Effector memory CD8-positive, alpha-beta T cell (primary cell): ENCODE measurements around the gene KRT23.

Experiments
- ATAC-seq: fragments of 150-1000 bp; cut with Tn5 transposase; replicated peaks from 2 replicates; pipeline ENCODE4 v1.10.0; 2021; ENCODE audit warnings: mild to moderate bottlenecking, moderate library complexity
- DNase-seq, 3 experiments: peaks; one replicate each; pipeline ENCODE4 v3.0.0; 2021
- H3K27ac Mint-ChIP-seq, 2 donors: one replicate each; pipeline ENCODE4 v1.8.0; 2022; ENCODE audit warnings: mild to moderate bottlenecking in 2 of 2, mixed read lengths in 2 of 2, moderate library complexity in 2 of 2
- H3K27me3 Mint-ChIP-seq, 2 donors: one replicate each; pipeline ENCODE4 v1.8.0; 2022; ENCODE audit warnings: mixed read lengths in 2 of 2
- H3K36me3 Mint-ChIP-seq: one replicate; pipeline ENCODE4 v1.8.0; 2022; ENCODE audit warnings: mild to moderate bottlenecking, moderate library complexity, mixed read lengths; ENCODE audit not compliant: insufficient read depth
- H3K4me1 Mint-ChIP-seq, 2 donors: one replicate each; pipeline ENCODE4 v1.8.0; 2022; ENCODE audit warnings: low read depth in 2 of 2, mixed read lengths in 2 of 2
- H3K4me3 Mint-ChIP-seq, 2 donors: one replicate each; pipeline ENCODE4 v1.8.0; 2022; ENCODE audit warnings: mild to moderate bottlenecking in 2 of 2, mixed read lengths in 2 of 2, moderate library complexity in 2 of 2
- H3K9me3 Mint-ChIP-seq, 2 donors: one replicate each; pipeline ENCODE4 v1.8.0; 2022; ENCODE audit warnings: mixed read lengths in 2 of 2

Gene KRT23

DNA sequence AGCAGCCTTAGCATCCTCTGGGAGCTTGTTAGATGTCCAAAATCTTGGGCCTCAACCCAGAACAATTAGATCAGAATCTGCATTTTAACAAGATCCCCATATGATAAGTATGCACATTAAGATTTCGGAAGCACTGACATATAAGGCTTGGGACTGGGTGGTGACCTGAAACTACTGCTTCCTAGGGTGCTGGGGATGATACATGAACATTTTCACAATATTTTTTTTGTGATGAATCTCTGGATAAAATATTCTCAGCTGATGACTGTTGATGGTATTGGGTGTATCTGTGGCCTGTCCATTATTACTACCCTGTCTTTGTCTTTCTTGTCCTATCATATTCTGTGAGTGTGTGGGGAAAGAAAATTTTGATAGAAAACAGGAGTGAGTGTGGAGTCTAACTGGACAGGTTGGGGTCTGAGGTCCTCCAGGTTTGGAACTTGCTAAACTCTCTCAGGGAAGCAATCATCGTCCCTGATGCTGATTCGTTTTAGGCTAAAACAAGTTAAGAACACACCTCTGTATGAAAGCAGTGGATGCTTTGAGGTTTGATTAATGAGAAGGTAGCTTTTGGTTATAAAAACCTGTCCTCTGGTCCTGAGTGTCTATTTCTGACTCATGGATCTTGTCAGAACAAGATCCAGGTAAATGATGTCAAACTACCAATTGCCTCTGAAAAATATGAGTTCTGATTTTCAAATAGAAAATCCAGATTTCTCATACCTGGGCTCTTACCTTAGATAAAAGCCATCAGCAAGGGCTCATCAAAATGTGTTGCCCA is 23.2 kb downstream of the KRT23 start:
- Mint-ChIP-seq H3K27me3 (peaks cover 26 to 31% of the 10 kb centered on the region in 2 donors), H3K27ac (no peak overlapping the region), H3K4me1 (no peaks in the 10 kb centered on the region), H3K4me3 (no peak overlapping the region), H3K9me3 (no peaks in the 10 kb centered on the region), H3K36me3 (no peaks in the 10 kb centered on the region)
- no peak for DNase-seq
- ATAC-seq = no peak

DNA sequence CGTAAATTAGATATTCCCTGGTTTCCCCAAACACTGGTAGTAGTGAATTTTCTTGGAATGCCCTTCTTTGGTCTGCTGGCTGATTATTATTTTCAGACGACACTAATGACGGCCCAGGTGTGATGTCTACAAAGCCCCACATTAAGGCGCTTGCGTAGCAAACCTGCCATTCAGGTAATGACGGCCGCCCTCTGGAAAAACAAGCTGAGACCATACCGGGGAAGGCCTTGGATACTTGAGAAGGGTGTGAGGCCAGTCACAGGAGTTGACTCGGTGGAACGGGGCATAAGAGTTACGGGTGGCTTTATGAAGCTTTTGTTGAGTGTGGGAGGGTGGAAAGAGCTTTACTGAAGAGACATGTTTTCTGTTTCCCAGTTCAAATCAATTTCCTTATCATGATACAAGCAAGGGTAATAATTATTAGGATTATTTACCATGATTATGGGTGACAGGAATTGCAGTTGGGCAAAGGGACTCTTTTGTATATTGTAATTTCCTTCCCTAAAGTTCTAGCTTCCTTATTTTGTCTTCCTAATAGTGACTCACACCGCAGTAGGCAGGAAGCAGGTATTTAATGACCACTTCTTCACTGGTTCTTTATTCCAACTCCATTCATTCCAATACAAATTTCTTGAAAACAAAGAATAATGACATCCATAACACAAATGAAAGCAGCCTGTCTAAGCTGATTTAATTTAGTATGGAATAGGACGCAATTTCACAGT is 24.8 kb downstream of the KRT23 start:
- no peak overlapping the region for H3K27ac Mint-ChIP-seq
- H3K36me3 Mint-ChIP-seq = no peaks in the 10 kb centered on the region
- H3K27me3 Mint-ChIP-seq = peaks cover 40 to 41% of the 10 kb centered on the region in 2 donors
- H3K4me1 Mint-ChIP-seq = no peaks in the 10 kb centered on the region
- DNase-seq = no peak
- no peak overlapping the region for H3K4me3 Mint-ChIP-seq
- H3K9me3 Mint-ChIP-seq = no peaks in the 10 kb centered on the region
- ATAC-seq = no peak

DNA sequence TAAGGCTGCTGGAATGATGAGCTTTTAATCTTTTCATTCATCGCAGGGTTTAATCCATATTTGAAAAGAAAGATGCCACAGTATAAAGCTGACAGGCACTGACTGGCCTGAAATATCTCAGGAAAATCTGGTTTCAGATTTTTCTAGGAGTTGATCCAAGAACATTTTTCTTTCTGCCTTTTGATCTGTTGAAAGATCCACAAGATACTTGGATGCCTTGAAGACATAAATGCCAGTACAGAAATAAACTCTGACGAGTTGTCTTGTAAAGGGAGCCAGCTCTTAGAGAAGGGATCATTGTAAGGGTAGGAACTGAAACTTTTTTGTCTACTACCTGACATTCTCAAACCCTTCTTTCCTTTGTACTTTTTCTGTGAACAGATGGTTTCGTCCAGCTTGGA is 27.0 kb downstream of the KRT23 start:
- H3K36me3 Mint-ChIP-seq = no peaks in the 10 kb centered on the region
- H3K9me3 Mint-ChIP-seq = no peaks in the 10 kb centered on the region
- ATAC-seq = no peak
- H3K4me1 Mint-ChIP-seq = no peaks in the 10 kb centered on the region
- DNase-seq = no peak
- no peak overlapping the region for H3K27ac Mint-ChIP-seq
- peaks cover 59 to 63% of the 10 kb centered on the region in 2 donors for H3K27me3 Mint-ChIP-seq
- H3K4me3 Mint-ChIP-seq = no peak overlapping the region

DNA sequence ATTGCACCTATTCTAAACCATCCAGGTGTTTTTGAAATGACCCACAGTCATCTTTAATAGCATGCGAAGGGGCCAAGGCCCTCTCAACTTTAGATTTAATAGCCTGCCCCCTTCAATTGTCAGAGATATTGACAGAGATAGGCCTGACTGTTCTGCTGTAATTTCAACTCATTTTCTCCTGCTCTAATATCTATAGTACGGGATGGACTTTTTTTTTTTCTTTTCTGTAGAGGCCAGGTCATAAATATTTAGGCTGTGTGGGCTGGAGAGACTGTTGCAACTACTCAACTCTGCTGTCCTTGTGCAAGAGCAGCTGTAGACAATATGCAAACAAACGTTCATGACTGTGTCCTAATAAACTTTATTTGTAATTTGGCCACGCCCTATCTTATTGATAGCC is 27.7 kb downstream of the KRT23 start:
- Mint-ChIP-seq H3K27me3 (peaks cover 64 to 70% of the 10 kb centered on the region in 2 donors), H3K9me3 (no peaks in the 10 kb centered on the region), H3K36me3 (no peaks in the 10 kb centered on the region), H3K4me1 (no peaks in the 10 kb centered on the region), H3K27ac (no peak overlapping the region), H3K4me3 (no peak overlapping the region)
- ATAC-seq = no peak
- no peak for DNase-seq

DNA sequence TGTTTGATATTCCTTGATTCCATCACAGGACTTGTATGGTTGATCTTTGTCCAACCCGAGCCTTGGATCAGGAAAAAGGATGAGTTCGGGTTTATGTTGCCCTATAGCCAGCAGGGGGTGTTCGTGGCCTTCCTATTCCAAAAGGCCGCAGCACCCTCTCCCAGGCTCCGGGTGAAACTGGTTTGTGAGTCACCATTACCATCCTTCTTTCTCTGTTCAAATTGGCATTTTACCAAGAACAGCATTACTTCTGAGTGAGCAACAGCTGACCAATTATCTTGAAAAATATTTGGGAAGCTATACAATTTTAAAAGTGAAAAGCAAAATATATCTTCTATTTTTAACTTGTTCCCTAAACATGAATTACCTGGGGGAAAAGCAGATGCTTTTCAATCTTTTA is 28.1 kb downstream of the KRT23 start:
- Mint-ChIP-seq H3K36me3 (no peaks in the 10 kb centered on the region), H3K4me3 (no peak overlapping the region), H3K9me3 (no peaks in the 10 kb centered on the region), H3K27me3 (peaks cover 68 to 74% of the 10 kb centered on the region in 2 donors), H3K4me1 (no peaks in the 10 kb centered on the region), H3K27ac (no peak overlapping the region)
- ATAC-seq (peak; percentile 83), DNase-seq (peak; percentile 49 to 53 (median 53))

DNA sequence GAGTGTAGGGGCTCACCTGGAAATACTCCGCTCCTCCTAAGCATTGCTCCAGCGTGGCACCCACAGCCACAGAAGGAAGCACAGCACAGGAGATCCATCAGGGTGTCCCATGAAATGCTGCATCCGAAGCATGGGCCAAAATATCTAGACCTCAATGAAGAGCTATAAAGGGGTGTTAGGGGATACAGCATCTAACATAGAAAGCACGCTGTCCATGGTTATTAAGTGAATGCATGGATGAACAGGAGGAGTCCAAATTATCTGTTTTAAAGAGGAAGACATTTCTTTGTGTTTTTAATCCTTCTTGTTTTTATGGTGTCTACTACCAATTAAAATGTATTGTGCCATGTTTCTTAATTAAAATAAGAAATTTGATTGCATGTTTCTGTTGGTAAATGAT is 30.8 kb downstream of the KRT23 start:
- DNase-seq = no peak
- no peak overlapping the region for H3K27ac Mint-ChIP-seq
- H3K9me3 Mint-ChIP-seq = no peaks in the 10 kb centered on the region
- no peaks in the 10 kb centered on the region for H3K4me1 Mint-ChIP-seq
- no peaks in the 10 kb centered on the region for H3K36me3 Mint-ChIP-seq
- peaks cover 71 to 86% of the 10 kb centered on the region in 2 donors for H3K27me3 Mint-ChIP-seq
- ATAC-seq = no peak
- H3K4me3 Mint-ChIP-seq = no peak overlapping the region

DNA sequence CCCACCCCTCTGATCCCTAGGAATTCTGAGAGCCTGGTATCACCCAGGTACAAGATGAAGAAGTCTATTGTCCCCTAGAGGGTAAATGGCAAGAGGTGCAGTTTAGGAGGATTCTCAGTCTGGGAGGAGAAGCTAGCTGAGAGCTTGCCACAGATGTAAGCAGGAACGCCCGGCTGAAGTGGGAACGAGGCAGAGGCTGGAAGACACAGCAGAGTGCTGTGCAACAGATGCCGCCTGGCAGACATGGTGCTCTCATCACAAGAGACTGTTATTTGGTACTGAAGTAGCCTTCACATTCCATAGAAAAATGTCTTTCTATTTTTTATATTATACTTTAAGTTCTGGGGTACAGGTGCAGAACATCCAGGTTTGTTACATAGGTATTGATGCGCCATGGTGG is 32.1 kb downstream of the KRT23 start:
- H3K9me3 Mint-ChIP-seq = no peaks in the 10 kb centered on the region

DNA sequence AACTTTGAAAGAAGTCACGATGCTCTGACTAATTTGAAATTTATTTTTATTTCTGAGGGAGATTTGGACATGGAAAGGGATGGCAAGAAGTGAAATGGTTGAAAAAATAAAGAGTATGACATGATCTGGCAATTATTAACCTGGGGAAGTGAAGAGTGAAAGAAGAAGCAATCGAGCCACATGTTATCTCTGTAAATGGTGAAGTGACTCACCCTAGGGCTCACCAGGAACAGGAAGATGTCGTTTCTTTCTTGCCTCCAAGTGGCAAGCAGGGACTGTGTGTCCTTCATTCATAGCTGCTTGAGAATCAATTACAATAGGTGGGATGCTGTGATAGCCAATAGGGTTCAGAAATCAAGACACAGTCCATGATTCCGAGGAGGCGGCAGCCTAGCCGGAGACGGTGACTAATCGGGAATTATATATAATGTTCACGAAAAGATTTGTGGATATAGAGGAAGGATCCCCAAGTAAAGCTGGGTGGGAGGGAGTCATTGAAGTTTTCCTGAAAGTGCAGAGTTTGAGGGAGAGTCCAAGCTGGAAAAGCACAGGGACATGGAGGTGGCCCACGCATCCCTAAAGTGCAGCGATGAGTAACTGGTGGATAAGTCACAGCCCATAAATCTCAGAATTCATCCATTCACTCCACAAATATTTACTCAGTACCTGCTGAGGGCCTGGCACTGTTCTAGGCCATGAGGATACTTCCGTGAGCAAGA is 34.2 kb downstream of the KRT23 start:
- no peak for DNase-seq
- no peaks in the 10 kb centered on the region for H3K36me3 Mint-ChIP-seq
- ATAC-seq = no peak
- H3K27me3 Mint-ChIP-seq = peaks cover 76 to 98% of the 10 kb centered on the region in 2 donors
- H3K4me3 Mint-ChIP-seq = no peak overlapping the region
- no peaks in the 10 kb centered on the region for H3K4me1 Mint-ChIP-seq
- H3K9me3 Mint-ChIP-seq = no peaks in the 10 kb centered on the region
- H3K27ac Mint-ChIP-seq = no peak overlapping the region

More for the DNA sequence above, 32.1 kb downstream of the KRT23 start:
- Mint-ChIP-seq H3K4me1 (no peaks in the 10 kb centered on the region), H3K4me3 (no peak overlapping the region), H3K27ac (no peak overlapping the region), H3K27me3 (peaks cover 78 to 95% of the 10 kb centered on the region in 2 donors), H3K36me3 (no peaks in the 10 kb centered on the region)
- no peak for ATAC-seq
- no peak for DNase-seq

DNA sequence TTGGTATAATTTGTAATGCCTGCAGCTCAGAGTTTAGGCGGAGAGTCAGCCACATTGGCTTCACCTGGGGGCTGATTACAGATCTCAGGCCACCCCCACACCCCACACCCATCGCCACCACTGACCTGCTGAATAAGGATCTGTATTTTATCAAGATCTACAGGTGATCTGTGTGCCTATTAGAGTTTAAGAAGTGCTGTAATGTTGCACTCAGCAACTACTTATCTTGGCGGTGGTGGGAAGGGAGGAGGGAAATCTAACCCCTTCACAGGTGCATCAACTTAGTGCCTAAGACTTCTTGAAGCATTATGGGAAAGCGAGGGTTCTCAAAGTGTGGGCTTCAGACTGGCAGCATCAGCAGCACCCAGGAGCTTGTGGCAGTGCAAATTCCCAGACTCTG is 34.9 kb downstream of the KRT23 start:
- DNase-seq (no peak), ATAC-seq (no peak)
- Mint-ChIP-seq H3K4me1 (no peaks in the 10 kb centered on the region), H3K9me3 (no peaks in the 10 kb centered on the region), H3K36me3 (no peaks in the 10 kb centered on the region), H3K27ac (no peak overlapping the region), H3K27me3 (peaks cover 73 to 90% of the 10 kb centered on the region in 2 donors), H3K4me3 (no peak overlapping the region)

DNA sequence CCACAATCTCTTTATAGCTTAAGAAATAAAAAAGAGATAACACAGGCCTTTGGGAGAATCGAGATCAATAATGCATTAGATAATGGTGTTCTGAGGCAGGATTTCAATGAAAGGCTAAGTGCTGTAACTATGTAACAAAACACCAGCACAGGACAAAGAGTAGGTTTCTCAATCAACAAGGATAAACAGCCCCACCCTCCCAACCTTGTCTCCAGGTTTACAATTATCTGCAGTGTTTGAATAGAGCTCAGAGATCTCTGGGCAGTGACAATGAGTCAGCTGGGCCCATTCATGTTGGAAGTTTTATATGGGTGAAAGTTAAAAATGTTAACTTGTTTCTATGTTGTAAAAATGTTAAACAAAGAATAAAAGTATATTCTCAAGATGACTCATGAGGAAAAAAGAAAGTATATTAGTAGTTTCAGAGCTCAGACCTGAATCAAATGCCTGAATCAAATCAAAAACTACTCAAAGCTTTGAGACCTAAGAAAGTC is 35.4 kb downstream of the KRT23 start:
- Mint-ChIP-seq H3K27me3 (peaks cover 69 to 85% of the 10 kb centered on the region in 2 donors), H3K9me3 (no peaks in the 10 kb centered on the region)

DNA sequence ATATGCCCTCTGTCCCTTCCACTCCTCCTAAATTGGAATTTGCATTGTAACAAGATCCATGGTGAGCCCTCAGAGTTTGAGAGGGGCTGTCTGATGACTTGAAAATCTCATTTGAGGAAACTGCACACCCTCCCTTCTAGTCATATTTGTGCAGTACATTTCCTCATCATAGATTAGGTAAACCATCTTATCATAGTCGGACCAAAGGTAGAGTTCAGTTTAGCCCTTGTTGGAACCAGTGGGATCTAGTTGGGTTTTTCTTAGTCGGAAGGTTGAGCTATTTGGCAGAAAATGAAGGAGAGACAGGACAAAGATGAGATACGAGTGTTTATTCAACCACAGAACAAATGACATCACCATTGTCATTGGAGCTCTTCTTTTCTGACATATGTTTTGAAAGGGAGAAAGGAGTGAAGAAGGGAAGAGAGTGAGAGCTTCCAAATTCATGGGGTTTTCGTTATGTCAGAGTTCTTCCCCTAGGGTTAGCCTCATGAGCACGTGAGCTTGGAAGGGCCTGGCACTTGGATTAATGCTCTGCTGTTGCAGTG is 36.6 kb downstream of the KRT23 start:
- peaks cover 57 to 82% of the 10 kb centered on the region in 2 donors for H3K27me3 Mint-ChIP-seq
- H3K4me3 Mint-ChIP-seq = no peak overlapping the region

More for the DNA sequence above, 35.4 kb downstream of the KRT23 start:
- no peak for DNase-seq
- Mint-ChIP-seq H3K27ac (no peak overlapping the region), H3K36me3 (no peaks in the 10 kb centered on the region), H3K4me3 (no peak overlapping the region), H3K4me1 (no peaks in the 10 kb centered on the region)
- no peak for ATAC-seq

DNA sequence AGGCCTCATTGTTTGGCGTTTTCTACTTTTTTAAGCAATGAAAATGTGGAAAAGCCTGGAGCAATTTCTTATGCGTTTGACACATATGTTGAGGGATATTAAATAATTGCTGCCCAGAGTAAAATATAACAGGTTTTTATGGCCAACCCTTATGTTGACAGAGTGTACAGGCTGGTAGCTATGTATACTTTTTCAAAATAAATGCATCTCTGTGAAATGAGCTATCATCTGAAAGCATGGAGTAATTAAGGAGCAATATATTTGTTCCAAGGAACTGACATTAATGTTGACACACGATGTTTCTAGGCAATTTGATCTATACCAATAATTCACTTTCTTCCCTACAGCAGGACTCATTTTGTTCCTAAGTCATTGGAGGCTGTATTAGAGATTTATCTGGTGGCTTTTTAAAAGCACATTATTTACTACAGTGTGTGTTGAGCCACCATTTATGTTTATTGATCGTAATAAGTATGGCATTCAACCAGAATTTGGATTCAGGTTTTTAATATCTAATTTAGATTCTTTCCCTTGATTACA is 40.5 kb downstream of the KRT23 start:
- DNase-seq = no peak
- ATAC-seq = no peak
- Mint-ChIP-seq H3K4me1 (no peaks in the 10 kb centered on the region), H3K9me3 (no peaks in the 10 kb centered on the region), H3K27me3 (peaks cover 52 to 81% of the 10 kb centered on the region in 2 donors), H3K36me3 (no peaks in the 10 kb centered on the region), H3K27ac (no peak overlapping the region), H3K4me3 (no peak overlapping the region)

More for the DNA sequence above, 36.6 kb downstream of the KRT23 start:
- no peak for DNase-seq
- no peaks in the 10 kb centered on the region for H3K36me3 Mint-ChIP-seq
- H3K9me3 Mint-ChIP-seq = no peaks in the 10 kb centered on the region
- ATAC-seq = no peak
- H3K4me1 Mint-ChIP-seq = no peaks in the 10 kb centered on the region
- no peak overlapping the region for H3K27ac Mint-ChIP-seq

DNA sequence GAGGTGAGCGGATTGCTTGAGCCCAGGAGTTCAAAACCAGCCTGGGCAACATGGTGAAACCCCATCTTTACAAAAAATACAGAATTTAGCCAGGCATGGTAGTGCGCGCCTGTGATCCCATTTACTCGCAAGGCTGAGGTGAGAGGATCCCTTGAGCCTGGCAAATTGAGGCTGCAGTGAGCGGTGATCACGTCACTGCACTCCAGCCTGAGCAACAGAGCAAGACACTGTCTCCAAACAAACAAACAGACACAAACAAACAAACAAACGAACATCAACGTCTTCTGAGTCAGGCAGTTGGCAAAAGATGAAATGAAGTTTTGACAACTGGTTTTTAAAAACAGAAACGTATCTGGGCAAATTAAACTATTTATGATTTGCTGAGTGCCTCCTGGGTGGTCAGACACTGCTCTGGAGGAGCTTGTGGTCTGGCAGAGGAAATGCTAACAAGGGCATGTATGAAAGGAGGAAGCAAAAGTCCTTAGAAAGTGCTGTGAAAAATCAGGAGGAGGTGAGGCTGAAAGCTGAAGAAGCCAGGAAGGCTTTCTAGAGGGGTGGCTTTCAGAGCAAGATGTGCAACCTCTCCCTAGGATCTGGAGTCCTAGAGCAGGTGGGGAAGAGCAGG is 42.2 kb downstream of the KRT23 start:
- ATAC-seq (no peak), DNase-seq (no peak)
- Mint-ChIP-seq H3K9me3 (no peaks in the 10 kb centered on the region), H3K4me1 (no peaks in the 10 kb centered on the region), H3K27ac (no peak overlapping the region), H3K4me3 (no peak overlapping the region), H3K36me3 (no peaks in the 10 kb centered on the region), H3K27me3 (peaks cover 50 to 73% of the 10 kb centered on the region in 2 donors)
